ENCODE results near the gene SYT2. TPM values are rescaled to one million over a fixed set of nuclear protein-coding genes. Genes with fewer than 3 reads are reported as not detected.
"Not testable (repeated sequence)": the region's sequence is repeated elsewhere in the genome, so short reads cannot be mapped to it uniquely, and the experiment has no call there.

SYT2 gene
- total RNA-seq, 2 donors from 2014 or later: under 0.01 TPM; not detected in 1

GRCh38 chr1:202725526-202725925 is 15.3 kb upstream of the SYT2 start:
- Histone ChIP-seq H3K9me3 (no peaks in the 10 kb centered on the region), H3K27ac (no peak overlapping the region), H3K4me3 (no peak overlapping the region), H3K4me1 (ENCODE audit: control insufficient read depth in 1 of 2, low read depth in 2 of 2) (no peaks in the 10 kb centered on the region), H3K36me3 (peaks cover 34% of the 10 kb centered on the region), H3K27me3 (replicated peaks; ENCODE audit: insufficient read depth) (no peaks in the 10 kb centered on the region)
- DNase-seq (ENCODE audit: low spot score) (no peak), ATAC-seq (ENCODE audit: insufficient number of reproducible peaks, low FRiP score, low read depth) (no peak)
- no peak for TF ChIP-seq CTCF (IDR thresholded peaks at IDR 0.05)

DNA sequence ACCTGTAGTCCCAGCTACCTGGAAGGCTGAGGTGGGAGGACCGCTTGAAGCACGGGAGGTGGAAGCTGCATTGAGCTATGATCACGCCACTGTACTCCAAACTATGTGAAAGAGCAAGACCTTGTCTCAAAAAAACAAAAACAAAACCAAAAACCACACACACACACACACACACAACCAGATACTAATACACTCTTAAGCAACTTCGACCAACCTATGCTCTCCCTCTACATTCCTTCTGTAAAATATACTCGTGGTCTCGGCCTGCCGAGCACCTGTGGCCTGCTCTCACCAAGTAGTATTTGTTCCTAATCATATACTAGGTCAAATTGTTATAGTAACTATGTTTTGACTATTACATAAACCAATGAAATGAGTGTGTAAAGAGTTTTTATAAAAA is 13.5 kb upstream of the SYT2 start:
- Histone ChIP-seq H3K36me3 (peaks cover 15% of the 10 kb centered on the region), H3K9me3 (no peaks in the 10 kb centered on the region), H3K27me3 (replicated peaks; ENCODE audit: insufficient read depth) (no peaks in the 10 kb centered on the region), H3K27ac (no peak overlapping the region), H3K4me3 (no peak overlapping the region), H3K4me1 (ENCODE audit: control insufficient read depth in 1 of 2, low read depth in 2 of 2) (no peaks in the 10 kb centered on the region)
- no peak for TF ChIP-seq CTCF (IDR thresholded peaks at IDR 0.05)
- ATAC-seq (ENCODE audit: insufficient number of reproducible peaks, low FRiP score, low read depth): no peak
- DNase-seq (ENCODE audit: low spot score): no peak

DNA sequence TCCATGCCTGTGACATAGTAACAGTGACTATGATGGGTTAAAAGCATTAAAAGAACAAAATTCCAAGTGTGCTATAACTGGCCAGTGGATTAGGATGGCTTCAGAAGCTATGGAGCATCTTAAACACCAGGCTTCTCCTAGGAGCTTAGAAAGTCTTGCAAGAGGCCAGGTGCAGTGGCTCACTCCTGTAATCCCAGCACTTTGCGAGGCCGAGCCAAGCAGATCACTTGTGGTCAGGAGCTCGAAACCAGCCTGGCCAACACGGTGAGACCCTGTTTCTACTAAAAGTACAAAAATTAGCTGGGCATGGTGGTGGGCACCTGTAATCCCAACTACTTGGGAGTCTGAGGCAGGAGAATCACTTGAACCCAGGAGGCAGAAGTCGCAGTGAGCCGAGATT is 12.8 kb upstream of the SYT2 start:
- H3K4me1 ChIP-seq (ENCODE audit: control insufficient read depth in 1 of 2, low read depth in 2 of 2); DNase-seq (ENCODE audit: low spot score); H3K27me3 ChIP-seq (replicated peaks; ENCODE audit: insufficient read depth); H3K4me3 ChIP-seq; ATAC-seq (ENCODE audit: insufficient number of reproducible peaks, low FRiP score, low read depth); H3K27ac ChIP-seq; H3K9me3 ChIP-seq: not testable (repeated sequence)
- H3K36me3 ChIP-seq: peaks cover 11% of the 10 kb centered on the region

GRCh38 chr1:202716654-202717053 is 6.4 kb upstream of the SYT2 start:
- H3K4me1 ChIP-seq (ENCODE audit: control insufficient read depth in 1 of 2, low read depth in 2 of 2): no peaks in the 10 kb centered on the region
- no peak for DNase-seq (ENCODE audit: low spot score)
- TF ChIP-seq CTCF (IDR thresholded peaks at IDR 0.05): no peak
- H3K9me3 ChIP-seq: no peaks in the 10 kb centered on the region
- H3K27me3 ChIP-seq (replicated peaks; ENCODE audit: insufficient read depth): no peaks in the 10 kb centered on the region
- ATAC-seq (ENCODE audit: insufficient number of reproducible peaks, low FRiP score, low read depth): no peak
- no peak overlapping the region for H3K27ac ChIP-seq
- H3K4me3 ChIP-seq: no peak overlapping the region
- no peaks in the 10 kb centered on the region for H3K36me3 ChIP-seq

DNA sequence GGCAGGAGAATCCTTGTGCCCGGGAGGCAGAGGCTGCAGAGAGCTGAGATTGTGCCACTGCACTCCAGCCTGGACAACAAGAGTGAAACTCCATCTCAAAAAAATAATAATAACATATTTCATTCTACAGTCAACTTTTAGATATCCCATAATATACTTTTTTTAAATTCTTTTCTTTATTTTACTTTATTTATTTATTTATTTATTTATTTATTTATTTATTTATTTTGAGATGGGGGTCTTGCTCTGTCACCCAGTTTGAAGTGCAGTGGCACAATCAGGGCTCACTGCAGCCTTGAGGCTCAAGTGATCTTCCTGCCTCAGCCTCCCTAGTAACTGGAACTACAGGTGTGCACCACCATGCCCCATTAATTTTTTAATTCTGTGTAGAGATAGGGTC is 3.9 kb upstream of the SYT2 start:
- H3K4me3 ChIP-seq; H3K36me3 ChIP-seq; ATAC-seq (ENCODE audit: insufficient number of reproducible peaks, low FRiP score, low read depth); DNase-seq (ENCODE audit: low spot score); H3K9me3 ChIP-seq; H3K27ac ChIP-seq: not testable (repeated sequence)
- peaks cover 11 to 17% of the 10 kb centered on the region in 2 donors for H3K4me1 ChIP-seq (ENCODE audit: control insufficient read depth in 1 of 2, low read depth in 2 of 2)
- H3K27me3 ChIP-seq (replicated peaks; ENCODE audit: insufficient read depth): peaks cover 11% of the 10 kb centered on the region

- TF ChIP-seq CTCF (IDR thresholded peaks at IDR 0.05): no peak
- Histone ChIP-seq H3K36me3 (no peaks in the 10 kb centered on the region), H3K9me3 (no peaks in the 10 kb centered on the region), H3K4me3 (no peak overlapping the region), H3K27me3 (replicated peaks; ENCODE audit: insufficient read depth) (peaks cover 19% of the 10 kb centered on the region), H3K27ac (no peak overlapping the region), H3K4me1 (ENCODE audit: control insufficient read depth in 1 of 2, low read depth in 2 of 2) (peaks cover 12 to 20% of the 10 kb centered on the region in 2 donors)
- DNase-seq (ENCODE audit: low spot score): no peak
- no peak for ATAC-seq (ENCODE audit: insufficient number of reproducible peaks, low FRiP score, low read depth)
Measured at GRCh38 chr1:202713110-202713509, 2.9 kb upstream of the SYT2 start.

Data from thoracic aorta (tissue), 2 donors.